ENCODE data around the gene SCNN1B. TPM values are rescaled to one million over a fixed set of nuclear protein-coding genes. Genes with fewer than 3 reads are reported as not detected.

The SCNN1B gene
- polyA plus RNA-seq, 1 donor from 2014 or later = not detected

- peak overlapping the region; percentile 73 for H3K4me3 ChIP-seq (ENCODE audit: low read length)
- no peaks in the 10 kb centered on the region for H3K9me2 ChIP-seq (ENCODE audit: insufficient read depth, low read length)
- peaks cover 47% of the 10 kb centered on the region for H3K27me3 ChIP-seq (ENCODE audit: insufficient read depth, low read depth, low read length)
- H3K27ac ChIP-seq (ENCODE audit: low read length) = no peak overlapping the region
- no peaks in the 10 kb centered on the region for H3F3A ChIP-seq (ENCODE audit: insufficient read depth, low read length, poor library complexity, severe bottlenecking)
- no peak overlapping the region for H2AFZ ChIP-seq (ENCODE audit: low read depth, low read length)
- peak overlapping the region; percentile 39 for H3K9ac ChIP-seq (ENCODE audit: low read length)
- H3K9me3 ChIP-seq (ENCODE audit: low read length) = no peaks in the 10 kb centered on the region
- TF ChIP-seq EZH2 (IDR thresholded peaks at IDR 0.05; ENCODE audit: borderline replicate concordance, insufficient read depth, low read length, poor library complexity, severe bottlenecking) (no peak), REST (IDR thresholded peaks at IDR 0.05; ENCODE audit: borderline replicate concordance) (no peak), POLR2AphosphoS5 (IDR thresholded peaks at IDR 0.05) (no peak), CTCF (IDR thresholded peaks at IDR 0.05; ENCODE audit: poor library complexity, severe bottlenecking) (no peak), RAD21 (conservative IDR thresholded peaks at IDR 0.05) (no peak), MXI1 (conservative IDR thresholded peaks at IDR 0.05; ENCODE audit: poor library complexity, severe bottlenecking) (no peak), TAF1 (IDR thresholded peaks at IDR 0.05; ENCODE audit: low read depth) (no peak), EP300 (conservative IDR thresholded peaks at IDR 0.05; ENCODE audit: poor library complexity, severe bottlenecking) (no peak), SMC3 (conservative IDR thresholded peaks at IDR 0.05; ENCODE audit: poor library complexity) (no peak)
- H4K20me1 ChIP-seq (ENCODE audit: insufficient read depth) = no peaks in the 10 kb centered on the region
- no peaks in the 10 kb centered on the region for H3K36me3 ChIP-seq (ENCODE audit: insufficient read depth, low read length)
- H3K79me2 ChIP-seq (replicated peaks; ENCODE audit: insufficient read depth, low read length) = no peaks in the 10 kb centered on the region
- H3K4me2 ChIP-seq (ENCODE audit: low read length) = peak overlapping the region; percentile 16
Measured at GRCh38 chr16:23301251-23302044, 654 bp upstream of the SCNN1B start.

GRCh38 chr16:23303685-23304084 is 1.6 kb downstream of the SCNN1B start:
- Histone ChIP-seq H3K27ac (ENCODE audit: low read length) (no peak overlapping the region), H3F3A (ENCODE audit: insufficient read depth, low read length, poor library complexity, severe bottlenecking) (no peaks in the 10 kb centered on the region), H3K4me3 (ENCODE audit: low read length) (no peak overlapping the region), H3K79me2 (replicated peaks; ENCODE audit: insufficient read depth, low read length) (no peaks in the 10 kb centered on the region), H3K9ac (ENCODE audit: low read length) (no peak overlapping the region), H3K9me2 (ENCODE audit: insufficient read depth, low read length) (no peaks in the 10 kb centered on the region), H2AFZ (ENCODE audit: low read depth, low read length) (no peak overlapping the region), H4K20me1 (ENCODE audit: insufficient read depth) (no peaks in the 10 kb centered on the region), H3K36me3 (ENCODE audit: insufficient read depth, low read length) (no peaks in the 10 kb centered on the region), H3K9me3 (ENCODE audit: low read length) (no peaks in the 10 kb centered on the region), H3K4me2 (ENCODE audit: low read length) (no peak overlapping the region), H3K27me3 (ENCODE audit: insufficient read depth, low read depth, low read length) (peaks cover 47% of the 10 kb centered on the region)
- TF ChIP-seq SMC3 (conservative IDR thresholded peaks at IDR 0.05; ENCODE audit: poor library complexity) = no peak
